ENCODE measurements around the gene FOXL3. TPM values are rescaled to one million over a fixed set of nuclear protein-coding genes. Genes with fewer than 3 reads are reported as not detected.

The FOXL3 gene
- total and polyA plus RNA-seq, 2 experiments from 2014 or later = not detected

DNA sequence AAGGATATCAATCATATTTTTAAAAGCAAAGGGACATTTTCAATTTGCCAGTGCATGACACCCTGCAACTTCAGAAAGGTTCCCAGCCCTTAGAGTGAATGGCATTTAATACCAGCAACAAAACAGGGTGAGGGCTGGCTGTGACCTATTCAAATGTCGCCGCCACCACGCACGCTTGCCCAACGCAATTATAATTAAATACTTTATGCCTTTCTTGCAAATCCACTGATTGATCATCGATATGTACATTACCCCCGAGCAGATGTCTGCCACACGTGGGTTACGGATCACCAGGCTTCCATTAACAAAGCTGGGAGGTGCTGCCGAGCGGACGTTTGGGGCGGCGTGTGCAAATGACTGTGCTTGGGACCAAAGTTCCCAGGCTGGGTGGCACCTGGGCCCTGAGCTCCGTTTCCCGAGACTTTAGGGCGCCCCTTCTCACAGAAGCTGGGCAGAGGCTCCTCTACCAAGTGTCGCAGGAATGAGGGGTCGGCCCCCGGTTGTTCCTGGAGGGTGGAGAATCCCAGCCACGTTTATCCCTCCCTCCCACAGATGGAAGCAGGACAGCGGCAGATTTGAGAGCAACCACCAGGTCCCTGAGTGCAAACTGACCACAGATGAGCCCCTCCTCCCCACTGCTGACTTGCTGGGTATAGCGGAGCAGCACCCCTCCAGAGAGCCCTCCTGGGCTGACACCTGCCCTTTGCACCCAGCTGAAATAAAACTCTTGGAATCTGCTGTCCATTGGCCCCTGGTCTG lies 3.9 kb downstream of the FOXL3 start:
- no peaks in the 10 kb centered on the region for H3K9me3 ChIP-seq (ENCODE audit: low read depth)
- no peaks in the 10 kb centered on the region for H4K20me1 ChIP-seq (ENCODE audit: insufficient read depth, poor library complexity, severe bottlenecking)
- 84% methylated on average over 23 of the region's 23 CpGs for WGBS (ENCODE audit: low lambda C conversion rate, missing lambda C conversion rate)
- no peak overlapping the region for H3K4me3 ChIP-seq
- H2AFZ ChIP-seq = no peak overlapping the region
- H3K27ac ChIP-seq = no peak overlapping the region
- no peak for DNase-seq (ENCODE audit: low spot score)
- H3K4me2 ChIP-seq = peak overlapping the region; percentile 44
- H3K36me3 ChIP-seq (replicated peaks; ENCODE audit: insufficient read depth, low read depth) = no peaks in the 10 kb centered on the region
- no peaks in the 10 kb centered on the region for H3K27me3 ChIP-seq
- H3K4me1 ChIP-seq (ENCODE audit: insufficient read depth) = peaks cover 7% of the 10 kb centered on the region
- H3K9me2 ChIP-seq (replicated peaks; ENCODE audit: insufficient read depth) = no peaks in the 10 kb centered on the region
- TF ChIP-seq, protein P1, sequence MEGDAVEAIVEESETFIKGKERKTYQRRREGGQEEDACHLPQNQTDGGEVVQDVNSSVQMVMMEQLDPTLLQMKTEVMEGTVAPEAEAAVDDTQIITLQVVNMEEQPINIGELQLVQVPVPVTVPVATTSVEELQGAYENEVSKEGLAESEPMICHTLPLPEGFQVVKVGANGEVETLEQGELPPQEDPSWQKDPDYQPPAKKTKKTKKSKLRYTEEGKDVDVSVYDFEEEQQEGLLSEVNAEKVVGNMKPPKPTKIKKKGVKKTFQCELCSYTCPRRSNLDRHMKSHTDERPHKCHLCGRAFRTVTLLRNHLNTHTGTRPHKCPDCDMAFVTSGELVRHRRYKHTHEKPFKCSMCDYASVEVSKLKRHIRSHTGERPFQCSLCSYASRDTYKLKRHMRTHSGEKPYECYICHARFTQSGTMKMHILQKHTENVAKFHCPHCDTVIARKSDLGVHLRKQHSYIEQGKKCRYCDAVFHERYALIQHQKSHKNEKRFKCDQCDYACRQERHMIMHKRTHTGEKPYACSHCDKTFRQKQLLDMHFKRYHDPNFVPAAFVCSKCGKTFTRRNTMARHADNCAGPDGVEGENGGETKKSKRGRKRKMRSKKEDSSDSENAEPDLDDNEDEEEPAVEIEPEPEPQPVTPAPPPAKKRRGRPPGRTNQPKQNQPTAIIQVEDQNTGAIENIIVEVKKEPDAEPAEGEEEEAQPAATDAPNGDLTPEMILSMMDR (IDR thresholded peaks at IDR 0.05; ENCODE audit: poor library complexity) = no peak
- no peak for TF ChIP-seq EZH2 (IDR thresholded peaks at IDR 0.05; ENCODE audit: borderline replicate concordance)
- no peak for TF ChIP-seq EZH2phosphoT487 (IDR thresholded peaks at IDR 0.05; ENCODE audit: low read depth, severe bottlenecking, unreplicated experiment)
- no peaks in the 10 kb centered on the region for H3K79me2 ChIP-seq

DNA sequence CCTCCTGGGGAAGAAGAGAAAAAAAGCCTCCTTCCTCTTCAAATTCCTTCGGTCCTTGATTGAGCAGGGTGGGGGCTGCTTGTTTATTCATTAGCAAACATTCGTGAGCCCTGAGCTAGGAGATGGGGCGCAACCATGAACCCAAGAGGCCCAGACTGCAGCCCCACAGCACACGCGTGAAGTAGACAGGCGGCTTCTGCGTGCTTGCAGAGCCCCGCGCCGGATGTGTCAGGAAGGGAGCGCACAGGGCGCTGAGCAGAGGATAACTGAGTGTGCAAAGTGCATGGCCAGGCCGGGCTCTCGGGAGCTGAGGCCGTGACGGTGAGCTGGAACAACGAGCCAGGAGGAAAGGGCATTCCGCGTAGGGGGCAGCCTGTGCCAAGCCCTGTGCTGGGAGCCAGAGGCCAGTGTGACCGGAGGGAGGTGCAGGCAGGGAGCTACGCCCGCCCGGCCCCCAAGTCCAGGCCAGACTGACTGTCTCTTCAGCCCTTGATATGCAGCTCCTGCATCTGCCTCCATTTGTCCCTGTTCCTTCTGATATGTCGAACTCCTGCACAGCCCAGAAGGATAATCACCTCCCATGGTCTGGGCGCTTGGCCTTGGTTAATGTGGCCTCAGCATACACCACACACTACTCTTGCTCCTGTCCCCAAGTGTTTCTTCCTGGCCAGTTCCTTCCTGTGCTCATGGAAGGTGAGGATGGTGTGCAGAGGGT lies 4.6 kb downstream of the FOXL3 start:
- Histone ChIP-seq H3K79me2 (no peaks in the 10 kb centered on the region), H2AFZ (no peak overlapping the region), H3K4me2 (peak overlapping the region; percentile 44), H3K36me3 (replicated peaks; ENCODE audit: insufficient read depth, low read depth) (no peaks in the 10 kb centered on the region), H4K20me1 (ENCODE audit: insufficient read depth, poor library complexity, severe bottlenecking) (no peaks in the 10 kb centered on the region), H3K4me1 (ENCODE audit: insufficient read depth) (peaks cover 7% of the 10 kb centered on the region), H3K9me2 (replicated peaks; ENCODE audit: insufficient read depth) (no peaks in the 10 kb centered on the region), H3K27me3 (no peaks in the 10 kb centered on the region), H3K27ac (peak overlapping the region; percentile 23), H3K9me3 (ENCODE audit: low read depth) (no peaks in the 10 kb centered on the region), H3K4me3 (no peak overlapping the region)
- TF ChIP-seq, protein P1 (IDR thresholded peaks at IDR 0.05; ENCODE audit: poor library complexity) = no peak
- no peak for TF ChIP-seq EZH2 (IDR thresholded peaks at IDR 0.05; ENCODE audit: borderline replicate concordance)
- TF ChIP-seq EZH2phosphoT487 (IDR thresholded peaks at IDR 0.05; ENCODE audit: low read depth, severe bottlenecking, unreplicated experiment) = no peak
- WGBS (ENCODE audit: low lambda C conversion rate, missing lambda C conversion rate) = 79% methylated on average over 25 of the region's 25 CpGs
- DNase-seq (ENCODE audit: low spot score) = peak; percentile 51

DNA sequence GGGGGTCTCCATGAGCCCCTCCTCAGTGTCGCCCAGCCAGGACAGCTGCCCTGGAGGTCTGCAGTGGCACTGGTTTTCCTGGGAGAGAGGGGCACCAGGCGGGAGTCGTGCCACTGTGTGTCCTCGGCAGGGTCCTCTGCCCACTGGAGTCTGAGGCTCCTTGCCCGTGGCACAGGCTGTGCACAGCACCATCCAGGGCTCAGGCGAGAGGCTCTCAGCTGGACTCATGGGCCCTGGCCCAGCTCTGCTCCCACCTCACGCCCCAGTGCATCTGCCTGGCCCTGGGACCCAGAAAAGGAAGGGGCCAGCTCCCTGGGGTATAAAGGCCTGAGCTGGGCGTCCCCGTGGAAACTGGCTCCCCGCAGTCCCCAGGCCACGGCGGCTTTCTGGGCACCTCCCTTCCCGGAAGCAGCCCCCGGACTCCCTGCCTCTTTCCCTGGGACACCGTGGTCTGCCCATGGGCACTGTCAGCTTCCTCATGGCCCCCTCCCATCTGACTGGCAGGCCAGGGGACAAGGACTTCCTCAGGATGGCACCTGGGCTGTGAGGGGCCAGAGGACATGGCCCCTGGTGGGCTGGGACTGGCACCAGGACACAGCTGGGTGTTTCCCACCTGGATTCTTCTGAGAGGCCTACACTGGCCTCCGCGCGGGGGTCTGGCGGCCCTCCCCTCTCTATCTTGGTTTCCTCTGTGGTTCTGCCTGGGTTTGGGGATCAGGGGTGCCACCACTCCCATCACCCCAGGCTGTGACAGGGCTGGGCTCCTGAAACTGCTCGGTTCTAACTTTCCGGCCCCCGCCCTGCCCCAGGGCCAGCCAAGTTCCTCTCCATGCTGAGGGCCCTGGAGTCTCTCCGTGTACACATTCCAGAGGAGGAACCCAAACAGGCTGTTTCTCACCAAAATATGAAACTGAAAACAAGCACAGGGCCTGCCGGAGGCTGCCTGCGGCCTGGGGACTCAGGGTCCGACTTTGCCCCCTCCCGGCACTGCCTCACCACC lies 5.5 kb downstream of the FOXL3 start:
- H2AFZ ChIP-seq = no peak overlapping the region
- TF ChIP-seq EZH2phosphoT487 (IDR thresholded peaks at IDR 0.05; ENCODE audit: low read depth, severe bottlenecking, unreplicated experiment) = no peak
- TF ChIP-seq, protein P1 (IDR thresholded peaks at IDR 0.05; ENCODE audit: poor library complexity) = no peak
- TF ChIP-seq EZH2 (IDR thresholded peaks at IDR 0.05; ENCODE audit: borderline replicate concordance) = no peak
- H3K9me3 ChIP-seq (ENCODE audit: low read depth) = no peaks in the 10 kb centered on the region
- 86% methylated on average over 23 of the region's 27 CpGs for WGBS (ENCODE audit: low lambda C conversion rate, missing lambda C conversion rate)
- no peak overlapping the region for H3K4me2 ChIP-seq
- peaks cover 7% of the 10 kb centered on the region for H3K4me1 ChIP-seq (ENCODE audit: insufficient read depth)
- peak overlapping the region; percentile 23 for H3K27ac ChIP-seq
- no peaks in the 10 kb centered on the region for H3K79me2 ChIP-seq
- no peaks in the 10 kb centered on the region for H3K9me2 ChIP-seq (replicated peaks; ENCODE audit: insufficient read depth)
- H3K27me3 ChIP-seq = no peaks in the 10 kb centered on the region
- DNase-seq (ENCODE audit: low spot score) = no peak
- H3K4me3 ChIP-seq = no peak overlapping the region
- no peaks in the 10 kb centered on the region for H3K36me3 ChIP-seq (replicated peaks; ENCODE audit: insufficient read depth, low read depth)
- no peaks in the 10 kb centered on the region for H4K20me1 ChIP-seq (ENCODE audit: insufficient read depth, poor library complexity, severe bottlenecking)

Data from hepatocyte (in vitro differentiated cells).